Measurements from ENCODE around the gene TSSK2.

Gene TSSK2

DNA sequence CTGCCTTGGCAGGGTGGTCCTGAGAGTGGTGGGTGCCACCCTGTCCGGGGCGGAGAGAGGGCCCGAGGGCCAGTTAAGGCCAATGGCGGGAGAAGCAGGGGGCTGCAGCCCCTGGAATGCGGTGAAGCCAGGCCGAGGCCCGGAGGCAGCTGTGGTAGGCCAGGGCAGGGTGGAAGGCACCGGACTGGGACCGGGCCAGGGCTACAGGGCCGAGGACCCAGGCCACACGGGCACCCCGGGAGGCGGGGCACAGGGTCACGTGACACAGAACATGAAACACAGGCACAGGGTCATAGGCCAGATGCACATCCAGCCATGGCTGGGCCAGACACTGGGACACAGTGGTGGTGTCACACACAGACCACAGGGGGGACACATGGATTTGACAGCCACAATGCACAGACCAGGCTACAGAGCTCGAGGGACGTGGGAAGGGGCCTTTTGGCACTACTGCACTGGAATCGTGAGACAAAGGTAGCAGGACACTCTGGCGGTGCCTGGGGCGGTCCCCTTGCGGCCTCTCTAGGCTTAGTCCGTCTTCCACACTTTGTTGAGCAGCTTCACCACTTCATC is 44.6 kb downstream of the TSSK2 start:
- DNase-seq = no peak
- in situ Hi-C loops (cut with MboI; ENCODE audit: low pct_unique_long_range_greater_than_20kb, low sequenced_read_pairs) = loop anchor here (25.0 kb wide), 1 partner anchor 88 kb away; no protein-coding TSS in a partner anchor

DNA sequence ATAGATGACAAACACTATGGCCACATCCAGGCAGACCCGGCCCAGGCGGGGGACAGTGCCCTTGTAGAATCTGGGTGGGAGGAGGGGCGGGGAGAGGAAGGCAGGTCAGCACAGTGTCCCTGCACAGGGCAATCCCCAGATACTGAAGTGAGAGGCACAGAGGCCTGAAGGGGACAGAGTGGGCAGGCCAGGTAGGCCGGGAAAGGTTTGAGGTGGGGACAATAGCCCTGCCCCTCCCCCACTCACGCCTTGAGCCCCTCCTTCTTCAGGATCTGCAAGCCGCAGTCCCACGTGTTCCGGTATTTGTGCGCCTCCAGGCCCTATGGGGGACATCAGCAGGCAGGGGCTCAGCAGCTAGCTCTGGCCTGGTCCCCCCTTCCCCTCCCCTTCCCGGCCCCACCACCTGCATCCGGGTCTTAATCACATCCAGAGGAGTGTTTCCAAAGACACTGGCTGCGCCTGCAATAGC is 45.1 kb downstream of the TSSK2 start:
- in situ Hi-C loops (cut with MboI; ENCODE audit: low pct_unique_long_range_greater_than_20kb, low sequenced_read_pairs) = loop anchor here (25.0 kb wide), 1 partner anchor 89 kb away; no protein-coding TSS in a partner anchor
- no peak for DNase-seq

DNA sequence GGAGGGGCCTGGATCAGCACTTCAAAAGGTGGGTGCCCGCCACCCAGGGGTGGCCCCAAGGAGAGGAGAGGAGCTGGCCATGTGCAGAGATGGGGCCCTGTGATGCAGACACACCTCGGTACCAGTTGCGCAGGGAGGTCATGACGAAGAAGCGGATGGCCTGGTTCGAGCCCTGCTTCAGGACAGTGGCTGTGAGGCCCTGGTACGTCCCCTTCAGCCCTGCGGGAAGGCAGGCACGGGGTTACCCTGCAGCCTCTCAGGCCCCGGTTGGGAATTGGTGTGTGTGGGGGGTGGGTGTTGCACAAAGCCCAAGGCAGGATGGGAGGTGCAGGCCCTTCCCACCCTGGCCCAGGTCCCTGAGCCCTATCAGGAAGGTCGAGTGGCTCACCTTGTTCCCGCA is 45.6 kb downstream of the TSSK2 start:
- in situ Hi-C loops (cut with MboI; ENCODE audit: low pct_unique_long_range_greater_than_20kb, low sequenced_read_pairs) = loop anchor here (25.0 kb wide), 1 partner anchor 89 kb away; no protein-coding TSS in a partner anchor
- no peak for DNase-seq

DNA sequence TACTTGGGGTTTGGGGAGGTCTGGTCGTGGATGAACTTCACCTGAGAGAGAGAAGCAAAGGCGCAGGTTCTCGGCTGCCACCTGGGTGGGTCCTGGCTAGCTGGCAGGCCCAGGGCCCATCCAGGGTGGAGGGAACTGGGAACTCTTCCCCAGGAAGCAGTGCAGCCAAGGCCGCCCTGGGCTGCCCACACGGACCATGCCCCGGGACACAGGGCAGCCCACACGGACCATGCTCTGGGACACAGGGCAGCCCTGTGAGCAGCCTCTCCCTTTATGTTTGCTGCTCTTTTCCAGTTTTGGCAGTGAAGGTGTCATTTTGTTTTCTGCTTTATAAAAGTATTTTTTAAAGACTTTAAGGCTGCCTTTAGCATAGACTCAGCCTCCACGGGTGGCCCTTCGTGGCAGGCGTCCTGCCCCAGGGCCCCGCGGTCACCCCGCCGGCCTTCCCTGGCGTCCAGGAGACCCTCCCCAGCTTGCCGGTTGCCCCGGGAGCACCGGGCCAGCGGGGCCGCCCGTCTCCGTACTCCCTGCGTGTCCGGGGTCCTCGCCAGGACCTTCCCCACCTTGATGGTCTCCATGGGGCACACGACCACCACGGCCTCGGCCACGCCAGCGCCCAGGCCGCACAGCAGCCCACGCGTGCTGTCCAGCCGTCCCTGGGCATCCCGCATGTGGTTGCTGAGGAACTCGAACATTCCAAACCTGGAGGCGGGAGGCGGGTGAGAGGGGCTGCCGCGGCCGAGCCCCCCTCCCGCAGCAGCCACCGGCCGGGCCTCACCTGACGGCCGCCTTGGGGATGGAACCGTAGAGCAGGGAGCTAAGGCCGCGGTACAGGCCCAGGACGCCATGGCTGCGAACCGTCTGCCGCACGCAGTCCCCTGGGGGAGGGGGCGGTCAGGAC is 46.3 kb downstream of the TSSK2 start:
- DNase-seq = no peak
- in situ Hi-C loops (cut with MboI; ENCODE audit: low pct_unique_long_range_greater_than_20kb, low sequenced_read_pairs) = loop anchor here (25.0 kb wide), 1 partner anchor 90 kb away; no protein-coding TSS in a partner anchor

DNA sequence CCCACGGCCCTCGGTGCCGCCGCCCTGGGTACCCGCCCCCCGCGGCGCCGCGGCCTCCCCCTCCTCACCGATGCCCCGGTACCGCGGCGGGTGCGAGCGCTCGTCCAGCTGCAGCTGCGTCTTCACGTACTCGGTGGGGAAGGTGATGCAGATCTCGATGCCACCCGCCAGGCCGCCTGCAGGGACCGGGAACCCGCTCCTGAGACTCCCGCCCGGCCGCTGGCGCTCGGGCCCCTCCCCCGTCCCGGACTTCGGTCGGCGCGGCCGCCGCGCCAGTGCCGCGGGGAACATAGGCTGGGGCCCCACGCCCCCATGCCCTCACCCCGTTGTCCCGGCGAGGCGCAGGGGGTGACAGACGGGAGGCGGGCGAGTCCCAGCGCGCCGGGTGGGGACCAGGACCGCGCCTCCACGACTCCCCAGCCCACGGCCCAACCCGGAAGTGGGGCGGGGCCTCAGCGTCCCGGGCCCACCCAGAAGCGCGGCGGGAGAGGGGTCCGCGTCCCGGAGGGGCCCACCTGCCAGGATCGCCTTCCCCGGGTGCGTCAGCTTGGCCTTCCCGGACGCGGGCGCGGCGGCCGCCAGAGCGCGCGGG is 47.1 kb downstream of the TSSK2 start:
- in situ Hi-C loops (cut with MboI; ENCODE audit: low pct_unique_long_range_greater_than_20kb, low sequenced_read_pairs) = loop anchor here (25.0 kb wide), 1 partner anchor 91 kb away; no protein-coding TSS in a partner anchor
- DNase-seq = peak; percentile 47

- peak; percentile 81 for DNase-seq
- in situ Hi-C loops (cut with MboI; ENCODE audit: low pct_unique_long_range_greater_than_20kb, low sequenced_read_pairs) = loop anchor here (25.0 kb wide), 1 partner anchor 92 kb away; no protein-coding TSS in a partner anchor
Measured at GRCh38 chr22:19178657-19179496, 47.8 kb downstream of the TSSK2 start, which contains the start of gene SLC25A1. SLC25A1 (minus strand) TSS chr22:19178736; CDS start chr22:19178673, 63 bp downstream.

- in situ Hi-C loops (cut with MboI; ENCODE audit: low pct_unique_long_range_greater_than_20kb, low sequenced_read_pairs) = loop anchor here (25.0 kb wide), 1 partner anchor 92 kb away; no protein-coding TSS in a partner anchor
- peak; percentile 79 for DNase-seq
Measured at GRCh38 chr22:19179497-19180048, 48.5 kb downstream of the TSSK2 start.

GRCh38 chr22:19180234-19180633 is 49.1 kb downstream of the TSSK2 start:
- DNase-seq = no peak
- in situ Hi-C loops (cut with MboI; ENCODE audit: low pct_unique_long_range_greater_than_20kb, low sequenced_read_pairs) = loop anchor here (25.0 kb wide), 1 partner anchor 93 kb away; no protein-coding TSS in a partner anchor

GRCh38 chr22:19180740-19181410 is 49.8 kb downstream of the TSSK2 start:
- DNase-seq = no peak
- in situ Hi-C loops (cut with MboI; ENCODE audit: low pct_unique_long_range_greater_than_20kb, low sequenced_read_pairs) = loop anchor here (25.0 kb wide), 1 partner anchor 94 kb away; no protein-coding TSS in a partner anchor

DNA sequence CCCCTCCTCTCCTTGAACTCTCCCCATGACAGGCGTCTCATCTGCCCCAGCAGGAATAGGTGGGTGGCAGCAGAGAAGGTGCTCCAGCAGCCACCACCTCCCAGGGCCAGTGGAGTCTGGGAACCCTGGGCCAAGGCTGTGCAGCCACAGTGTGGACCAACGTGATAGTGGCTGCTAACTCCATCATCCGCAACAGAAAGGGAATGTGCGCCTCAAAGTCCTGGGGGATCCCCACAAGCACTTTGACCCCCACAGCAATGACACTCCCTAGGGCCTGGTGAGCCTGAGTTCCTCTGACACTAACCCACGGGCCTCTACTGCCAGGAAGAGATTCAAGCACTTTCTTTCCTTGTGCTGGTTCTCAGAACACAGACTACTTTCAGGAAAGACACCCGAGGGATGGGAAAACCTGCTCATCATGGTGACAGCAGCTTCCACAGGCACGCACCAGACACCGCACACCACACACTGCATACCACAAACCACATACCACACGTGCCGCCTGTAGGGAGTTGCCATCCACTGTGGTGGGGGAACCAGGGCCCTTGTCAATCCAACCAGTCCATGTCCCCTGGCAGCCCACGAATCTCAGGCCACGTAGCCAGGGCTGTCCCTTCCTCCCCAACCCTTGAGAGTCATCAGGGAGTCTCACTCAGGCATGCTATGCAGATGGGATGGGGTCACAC is 50.8 kb downstream of the TSSK2 start:
- in situ Hi-C loops (cut with MboI; ENCODE audit: low pct_unique_long_range_greater_than_20kb, low sequenced_read_pairs) = loop anchor here (25.0 kb wide), 1 partner anchor 95 kb away; no protein-coding TSS in a partner anchor
- no peak for DNase-seq
